GM19025 (cell line): Measurements from ENCODE around the gene AGMO.
"Not testable (repeated sequence)": the region's sequence is repeated elsewhere in the genome, so short reads cannot be mapped to it uniquely, and the experiment has no call there.

ENCODE experiments used
- ATAC-seq: cut with Tn5 transposase; IDR thresholded peaks from one replicate; pipeline ENCODE4 v1.9.1; 2021; ENCODE audit warnings: mild to moderate bottlenecking, low read depth, moderate library complexity; ENCODE audit not compliant: unreplicated experiment

Gene AGMO

DNA sequence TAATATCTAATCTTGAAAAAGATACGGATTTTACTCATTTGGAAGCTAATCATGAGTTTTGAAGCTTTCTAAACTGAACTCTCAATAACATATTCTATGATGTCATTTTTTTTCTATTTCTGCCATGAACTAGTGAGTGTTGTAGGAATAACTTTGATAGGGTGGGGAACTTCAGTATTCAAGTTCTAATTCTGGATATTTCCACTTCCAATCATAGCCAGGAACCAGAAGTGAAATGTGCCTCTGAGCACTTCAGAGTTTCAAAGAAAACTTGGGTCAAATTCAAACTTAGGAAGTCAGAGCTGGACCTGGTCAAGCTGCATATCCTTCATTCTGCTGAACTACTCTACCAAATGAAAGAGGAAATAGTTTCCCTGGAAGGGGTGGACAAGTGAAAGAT lies 847 bp downstream of the AGMO start:
- ATAC-seq, result no peak

GRCh38 chr7:15559416-15559928 lies 2.3 kb downstream of the AGMO start:
- no peak for ATAC-seq

GRCh38 chr7:15558756-15559155 lies 3.1 kb downstream of the AGMO start:
- no peak for ATAC-seq

GRCh38 chr7:15557686-15558085 lies 4.1 kb downstream of the AGMO start:
- no peak for ATAC-seq

DNA sequence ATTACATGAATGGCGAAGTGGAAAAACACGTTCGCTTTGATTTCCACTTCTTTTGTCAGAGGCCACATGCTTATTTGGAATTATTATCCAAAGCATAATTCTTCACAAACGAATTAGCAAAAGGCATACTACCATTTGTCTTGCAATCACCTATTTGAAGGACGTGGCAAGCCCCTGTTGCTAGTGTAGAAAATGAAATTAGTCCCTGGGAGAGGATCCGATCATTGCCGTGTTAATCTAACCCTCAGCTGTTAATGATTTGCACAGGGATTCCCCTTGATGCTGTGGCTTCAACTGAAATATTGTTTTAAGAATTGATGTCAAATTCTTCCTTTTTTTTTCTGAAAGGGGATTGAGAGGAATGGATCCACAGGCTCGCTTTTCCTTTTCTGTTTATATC lies 4.6 kb downstream of the AGMO start:
- ATAC-seq, result no peak

GRCh38 chr7:15556339-15557105 lies 5.3 kb downstream of the AGMO start:
- no peak for ATAC-seq

DNA sequence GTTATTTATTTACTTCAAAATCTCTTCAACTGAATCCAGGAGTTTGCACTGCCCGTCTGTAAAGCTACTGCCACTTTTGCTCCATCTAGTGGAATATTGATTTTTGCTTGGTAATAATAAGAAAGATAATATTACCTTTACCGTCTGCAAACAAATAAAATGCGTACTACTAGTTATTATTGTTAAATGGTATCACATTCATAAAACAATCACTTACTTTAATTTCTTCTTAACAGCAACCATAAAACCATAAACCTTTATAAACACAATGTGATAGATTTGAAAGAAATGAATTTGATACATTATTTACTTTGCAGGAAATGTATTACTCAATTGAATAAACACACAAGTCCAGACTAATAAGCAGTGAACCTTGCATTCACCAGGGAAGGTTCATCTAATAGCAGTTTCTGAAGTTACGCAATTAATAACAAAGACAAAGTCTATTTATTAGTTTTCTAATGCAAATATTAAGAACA lies 6.4 kb downstream of the AGMO start:
- no peak for ATAC-seq

- no peak for ATAC-seq
These were observed 7.1 kb downstream of the AGMO start for GRCh38 chr7:15554744-15555143.

- no peak for ATAC-seq
These were observed 7.7 kb downstream of the AGMO start for GRCh38 chr7:15554081-15554480.

DNA sequence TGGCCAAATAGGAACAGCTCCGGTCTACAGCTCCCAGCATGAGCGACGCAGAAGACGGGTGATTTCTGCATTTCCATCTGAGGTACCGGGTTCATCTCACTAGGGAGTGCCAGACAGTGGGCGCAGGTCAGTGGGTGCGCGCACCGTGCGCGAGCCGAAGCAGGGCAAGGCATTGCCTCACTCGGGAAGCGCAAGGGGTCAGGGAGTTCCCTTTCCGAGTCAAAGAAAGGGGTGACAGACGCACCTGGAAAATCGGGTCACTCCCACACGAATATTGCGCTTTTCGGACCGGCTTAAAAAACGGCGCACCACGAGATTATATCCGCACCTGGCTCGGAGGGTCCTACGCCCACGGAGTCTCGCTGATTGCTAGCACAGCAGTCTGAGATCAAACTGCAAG lies 14.5 kb downstream of the AGMO start:
- not testable (repeated sequence) for ATAC-seq

- ATAC-seq, result no peak
These were observed 15.5 kb downstream of the AGMO start for GRCh38 chr7:15546272-15546792.

GRCh38 chr7:15544050-15544449 lies 17.8 kb downstream of the AGMO start:
- ATAC-seq, result no peak

GRCh38 chr7:15543256-15543655 lies 18.6 kb downstream of the AGMO start:
- no peak for ATAC-seq

- no peak for ATAC-seq
These were observed 34.2 kb downstream of the AGMO start for GRCh38 chr7:15527648-15528047.

DNA sequence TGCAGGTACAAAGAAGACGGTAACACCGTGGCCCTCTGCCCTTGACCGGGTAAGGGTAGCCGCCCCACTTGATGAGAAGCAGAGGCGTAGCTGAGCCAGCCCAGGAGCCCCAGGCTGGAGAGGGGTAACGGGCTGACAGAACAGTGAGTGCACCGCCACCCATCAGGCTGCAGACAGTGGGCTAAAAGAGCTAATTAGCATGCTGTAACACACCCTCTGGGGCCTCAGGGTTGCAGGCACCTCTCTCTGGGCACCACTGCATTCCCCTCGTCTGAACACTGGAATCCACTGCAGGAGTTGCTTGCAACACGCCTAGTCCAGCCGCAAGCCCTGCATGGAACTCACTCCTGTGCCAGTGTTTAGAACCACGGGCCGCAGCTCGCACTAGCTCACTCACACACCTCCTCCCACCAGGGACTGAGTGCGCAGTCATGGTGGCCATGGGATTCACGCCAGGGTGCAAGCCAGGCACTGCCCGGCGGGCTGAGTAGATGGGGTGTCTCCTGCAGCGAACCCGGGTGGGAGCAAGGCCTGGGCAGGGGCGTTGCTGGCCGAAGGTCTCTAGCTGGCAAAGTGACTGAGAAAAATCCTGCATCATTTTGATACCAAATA lies 36.1 kb downstream of the AGMO start:
- no peak for ATAC-seq

- ATAC-seq, result no peak
These were observed 37.7 kb downstream of the AGMO start for GRCh38 chr7:15524077-15524476.

DNA sequence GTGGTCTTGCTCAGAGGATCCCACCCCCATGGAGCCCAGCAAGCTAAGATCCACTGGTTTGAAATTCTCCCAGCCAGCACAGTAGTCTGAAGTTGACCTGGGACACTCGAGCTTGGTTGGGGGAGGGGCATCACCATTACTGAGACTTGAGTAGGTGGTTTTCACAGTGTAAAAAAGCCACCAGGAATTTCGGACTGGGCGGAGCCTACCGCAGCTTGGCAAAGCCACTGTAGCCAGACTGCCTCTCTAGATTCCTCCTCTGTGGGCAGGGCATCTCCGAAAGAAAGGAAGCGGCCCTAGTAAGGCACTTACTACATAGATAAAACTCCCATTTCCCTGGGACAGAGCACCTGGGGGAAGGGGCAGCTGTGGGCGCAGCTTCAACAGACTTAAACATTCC lies 44.0 kb downstream of the AGMO start:
- ATAC-seq, result not testable (repeated sequence)

- no peak for ATAC-seq
These were observed 46.6 kb downstream of the AGMO start for GRCh38 chr7:15515252-15515651.

DNA sequence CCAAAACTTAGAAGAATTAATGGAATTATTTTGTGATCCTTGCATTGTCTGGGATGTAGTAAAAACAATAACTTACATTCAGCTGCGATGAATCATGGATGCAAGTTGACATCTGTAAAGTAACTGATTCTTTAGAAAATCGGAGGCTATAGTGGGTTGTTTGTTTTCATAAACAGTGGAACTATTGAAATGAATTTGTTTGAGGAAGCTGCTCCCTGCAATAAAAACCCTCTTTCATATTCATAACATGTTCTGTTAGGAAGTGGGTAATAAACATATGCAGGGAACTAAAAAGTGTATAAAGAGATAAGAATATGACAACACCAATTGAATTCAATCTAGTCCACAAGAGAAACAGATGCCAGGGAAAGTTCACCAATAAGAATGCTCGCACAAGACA lies 53.6 kb downstream of the AGMO start:
- ATAC-seq, result no peak

DNA sequence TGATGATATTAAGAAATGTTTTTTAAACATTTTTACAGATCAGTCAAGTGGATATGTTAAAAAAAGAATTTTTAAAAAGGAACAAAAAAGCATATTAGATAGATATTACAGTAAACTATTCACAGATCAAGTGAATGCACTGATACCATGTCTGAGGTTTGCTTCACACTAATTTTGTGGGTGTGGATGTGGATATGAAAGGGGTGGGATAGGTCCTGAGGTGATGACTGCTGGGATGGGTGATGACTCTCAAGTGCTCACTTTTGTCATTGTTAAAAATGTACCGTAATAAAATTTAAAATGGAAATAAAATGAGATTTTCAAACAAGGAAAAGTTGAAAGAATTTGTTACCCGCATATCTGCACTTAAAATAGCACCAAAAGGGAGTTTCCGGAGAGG lies 54.1 kb downstream of the AGMO start:
- ATAC-seq, result no peak

DNA sequence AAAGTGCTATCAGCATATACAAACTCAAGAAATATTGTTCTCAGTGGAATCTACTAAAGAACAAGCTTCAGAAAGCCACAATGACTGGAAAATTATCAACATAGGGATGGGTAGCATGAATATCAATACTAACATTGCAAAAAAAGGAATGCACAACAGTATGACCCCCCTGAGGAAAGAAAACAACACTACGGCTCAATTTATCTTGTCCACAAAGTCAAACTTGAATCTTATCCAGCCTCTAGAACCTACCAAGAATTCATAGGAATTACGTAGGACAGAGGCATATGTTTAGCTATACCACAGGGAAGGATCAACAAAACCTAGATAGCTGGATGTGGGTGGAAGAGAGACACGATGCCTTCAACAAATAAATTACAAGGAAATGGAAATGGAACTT lies 54.6 kb downstream of the AGMO start:
- ATAC-seq, result no peak

- ATAC-seq, result no peak
These were observed 56.1 kb downstream of the AGMO start for GRCh38 chr7:15505761-15506160.
